Activated CD8-positive, alpha-beta memory T cell treated with anti-CD3 and anti-CD28 coated beads for 36 hours (primary cell): ENCODE measurements around the gene ATP12A. TPM values are rescaled to one million over a fixed set of nuclear protein-coding genes. Genes with fewer than 3 reads are reported as not detected.

Source experiments
- CTCF ChIA-PET: fragments of 350-600 bp; sonication (Branson Sonifier 250); formaldehyde crosslinking; loops from one replicate; lab custom pipeline; 2021; ENCODE audit warnings: antibody characterized with exemption; lab: Charles Lee
- POLR2A ChIA-PET: fragments of 350-600 bp; sonication (Branson Sonifier 250); formaldehyde crosslinking; loops from one replicate; lab custom pipeline; 2021; ENCODE audit warnings: antibody characterized with exemption; lab: Charles Lee
- total RNA-seq, 2 experiments: library from RNA; stranded (reverse); gene quantifications; one replicate each; pipeline ENCODE4 v1.2.3, GENCODE V29; 2021

ATP12A gene
- total RNA-seq, 2 experiments from 2014 or later: 4.5 to 4.6 TPM

GRCh38 chr13:24682353-24682752 is 2.1 kb downstream of the ATP12A start:
- ChIA-PET CTCF (interaction anchor here (0.7 to 1.3 kb wide), 6 partner anchors 11 to 315 kb away, joined by 3 to 11 read pairs (median 4); no protein-coding TSS in a partner anchor), POLR2A (no interaction called here)

DNA sequence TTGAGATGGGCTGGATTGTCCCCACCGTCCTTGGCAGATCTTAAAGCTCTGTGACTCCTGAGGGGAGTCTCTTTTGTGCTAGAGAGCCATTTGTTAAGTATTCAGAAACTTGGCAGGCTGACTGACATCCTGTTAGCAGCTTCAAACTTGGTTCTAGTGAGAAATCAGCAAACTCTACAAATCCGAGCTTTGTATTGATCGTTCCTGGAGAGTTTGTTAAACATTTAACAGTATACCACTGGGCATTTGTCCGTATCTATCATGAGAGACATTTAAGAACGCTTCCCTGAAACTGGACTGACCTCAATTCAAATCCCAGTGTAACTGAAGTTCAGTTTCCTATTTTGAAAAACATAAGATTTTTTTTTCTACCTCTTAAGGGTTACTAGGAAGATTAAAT is 3.1 kb downstream of the ATP12A start:
- ChIA-PET CTCF (interaction anchor here (0.9 to 1.3 kb wide), 4 partner anchors 10 to 102 kb away, joined by 4 to 11 read pairs (median 8); no protein-coding TSS in a partner anchor), POLR2A (no interaction called here)

GRCh38 chr13:24683838-24684599 is 3.8 kb downstream of the ATP12A start:
- ChIA-PET CTCF (interaction anchor here (0.9 to 1.7 kb wide), 3 partner anchors 41 to 103 kb away, joined by 3 to 6 read pairs (median 4); no protein-coding TSS in a partner anchor), POLR2A (no interaction called here)

DNA sequence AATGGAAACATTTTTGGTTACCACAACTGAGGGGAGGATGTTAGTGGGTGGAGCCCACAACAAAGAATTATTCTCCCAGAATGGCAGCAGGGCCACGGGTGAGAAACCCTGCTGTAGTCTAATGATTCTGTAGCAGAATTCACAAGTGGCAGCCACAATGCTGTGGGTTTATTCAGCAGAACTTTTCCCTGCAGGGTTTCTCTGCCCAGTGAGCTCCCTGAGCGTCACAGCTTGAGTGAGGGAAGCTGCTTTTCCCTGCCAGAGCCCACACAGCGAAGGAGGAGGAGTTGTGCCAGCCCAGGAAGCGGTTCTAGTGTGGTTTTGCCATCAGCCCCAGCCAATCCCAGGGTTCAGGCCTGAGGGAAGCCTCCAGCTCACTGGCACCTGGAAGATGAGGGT is 4.4 kb downstream of the ATP12A start:
- ChIA-PET POLR2A (no interaction called here), CTCF (interaction anchor here (0.6 to 1.7 kb wide), 4 partner anchors 12 to 94 kb away, joined by 3 to 6 read pairs (median 4); no protein-coding TSS in a partner anchor)

DNA sequence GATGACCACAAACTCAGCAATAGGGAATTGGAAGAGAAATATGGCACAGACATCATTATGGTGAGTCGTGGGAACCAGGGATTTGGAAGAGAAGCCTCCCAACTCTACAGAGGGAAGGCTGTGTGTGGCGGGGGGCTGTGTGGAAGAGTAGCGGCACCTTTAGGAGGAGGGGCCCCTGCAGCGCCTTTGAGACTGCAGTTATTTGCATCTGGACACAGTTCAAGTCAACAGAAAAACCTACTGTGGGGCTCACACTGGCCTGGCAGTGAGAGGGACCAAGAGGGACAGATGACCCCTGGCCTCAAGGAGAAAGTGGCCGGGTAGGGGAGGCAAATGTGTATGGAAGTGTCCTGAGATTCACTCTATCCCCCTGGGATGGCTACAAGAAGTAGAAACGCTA is 5.1 kb downstream of the ATP12A start:
- CTCF ChIA-PET: interaction anchor here (0.6 to 1.7 kb wide), 4 partner anchors 13 to 94 kb away, joined by 3 to 6 read pairs (median 4); no protein-coding TSS in a partner anchor
- POLR2A ChIA-PET: no interaction called here

DNA sequence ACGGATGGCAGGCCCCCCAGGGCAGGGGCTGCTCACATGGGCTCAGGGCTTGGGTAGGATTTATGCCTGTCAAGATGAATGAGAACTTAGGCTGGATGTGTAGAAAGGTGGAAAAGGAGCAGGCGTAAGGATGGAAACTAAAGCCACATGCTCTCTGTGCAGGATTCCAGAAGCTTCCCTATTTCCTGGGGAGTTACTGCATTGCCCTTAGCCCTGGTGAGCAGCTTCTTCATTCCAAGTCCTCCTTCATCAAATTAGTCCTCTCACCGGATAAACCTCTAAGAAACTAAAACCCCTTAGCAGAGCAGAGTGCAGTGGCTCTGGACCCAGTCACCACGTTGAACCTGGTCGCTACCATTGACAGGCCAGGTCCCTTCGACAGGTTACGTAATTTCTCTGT is 7.4 kb downstream of the ATP12A start:
- ChIA-PET POLR2A (no interaction called here), CTCF (interaction anchor here (0.6 kb wide), 1 partner anchor 40 kb away, joined by 4 read pairs; no protein-coding TSS in a partner anchor)

DNA sequence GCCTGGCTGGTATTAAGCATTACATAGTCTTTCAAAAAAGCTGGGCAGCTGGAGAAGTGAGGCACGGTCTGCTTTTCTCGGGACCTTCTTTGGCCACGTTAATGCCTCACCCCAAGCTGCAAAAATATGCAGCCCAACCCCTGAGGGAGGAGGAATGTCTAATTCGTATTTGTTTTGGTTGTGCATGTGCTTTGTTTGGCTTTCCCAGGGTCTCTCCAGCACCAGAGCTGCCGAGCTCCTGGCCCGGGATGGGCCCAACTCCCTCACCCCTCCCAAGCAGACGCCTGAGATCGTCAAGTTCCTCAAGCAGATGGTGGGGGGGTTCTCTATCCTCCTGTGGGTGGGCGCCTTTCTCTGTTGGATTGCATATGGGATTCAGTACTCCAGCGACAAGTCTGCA is 7.9 kb downstream of the ATP12A start:
- CTCF ChIA-PET: no interaction called here

DNA sequence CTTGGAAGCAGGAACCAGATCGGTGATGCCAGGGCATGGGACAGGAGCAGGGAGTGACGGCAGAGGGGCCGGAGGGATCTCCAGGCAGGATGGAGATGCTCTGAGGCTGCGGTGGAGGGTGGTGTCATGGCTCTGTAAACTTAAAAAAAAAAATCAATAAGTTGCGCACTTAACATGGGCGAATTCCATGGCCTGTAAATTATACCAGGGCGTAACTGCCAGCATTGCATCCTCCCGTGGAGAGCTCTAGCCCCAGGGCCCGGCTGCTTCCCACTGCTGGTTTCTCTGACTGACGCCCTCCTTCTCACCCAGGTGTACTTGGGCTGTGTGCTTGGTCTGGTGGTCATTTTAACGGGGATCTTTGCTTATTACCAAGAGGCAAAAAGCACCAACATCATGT is 8.7 kb downstream of the ATP12A start:
- CTCF ChIA-PET: interaction anchor here (0.8 kb wide), 1 partner anchor 200 kb away, joined by 3 read pairs; no protein-coding TSS in a partner anchor
- POLR2A ChIA-PET: no interaction called here

More for the DNA sequence above, 7.9 kb downstream of the ATP12A start:
- POLR2A ChIA-PET: no interaction called here

GRCh38 chr13:24691381-24691780 is 11.2 kb downstream of the ATP12A start:
- CTCF ChIA-PET: interaction anchor here (1.0 to 3.5 kb wide), 3 partner anchors 9 to 22 kb away, joined by 3 to 11 read pairs (median 3); no protein-coding TSS in a partner anchor
- POLR2A ChIA-PET: no interaction called here

DNA sequence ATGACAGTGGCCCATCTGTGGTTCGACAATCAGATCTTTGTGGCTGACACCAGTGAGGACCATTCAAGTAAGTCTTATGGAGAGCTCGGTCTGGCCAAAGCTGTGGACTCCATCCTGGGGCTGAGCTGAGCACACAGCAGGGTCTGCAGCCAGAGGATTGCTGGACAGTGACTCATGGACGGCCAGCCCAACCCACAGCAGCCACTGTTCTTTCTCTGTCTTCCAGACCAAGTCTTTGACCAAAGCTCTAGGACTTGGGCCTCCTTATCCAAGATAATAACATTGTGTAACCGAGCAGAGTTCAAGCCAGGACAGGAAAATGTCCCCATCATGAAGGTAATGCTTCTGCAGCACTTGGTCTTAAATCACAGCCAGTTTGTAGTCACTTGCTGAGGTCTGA is 12.4 kb downstream of the ATP12A start:
- ChIA-PET CTCF (interaction anchor here (0.8 to 3.5 kb wide), 6 partner anchors 9 to 95 kb away, joined by 3 to 14 read pairs (median 6); no protein-coding TSS in a partner anchor), POLR2A (no interaction called here)

- POLR2A ChIA-PET: interaction anchor here (1.0 kb wide), 1 partner anchor 10 kb away, joined by 4 read pairs; no protein-coding TSS in a partner anchor
Measured at GRCh38 chr13:24693862-24694471, 13.8 kb downstream of the ATP12A start.

GRCh38 chr13:24694907-24695306 is 14.7 kb downstream of the ATP12A start:
- POLR2A ChIA-PET: no interaction called here
- CTCF ChIA-PET: interaction anchor here (1.2 to 3.5 kb wide), 8 partner anchors 10 to 89 kb away, joined by 3 to 15 read pairs (median 8); no protein-coding TSS in a partner anchor

More at GRCh38 chr13:24693862-24694471, 13.8 kb downstream of the ATP12A start:
- CTCF ChIA-PET: interaction anchor here (0.6 to 3.5 kb wide), 15 partner anchors 8 to 356 kb away, joined by 3 to 15 read pairs (median 5); no protein-coding TSS in a partner anchor

- POLR2A ChIA-PET: no interaction called here
- CTCF ChIA-PET: interaction anchor here (1.1 kb wide), 1 partner anchor 29 kb away, joined by 5 read pairs; no protein-coding TSS in a partner anchor
Measured at GRCh38 chr13:24698686-24699085, 18.5 kb downstream of the ATP12A start.

- ChIA-PET CTCF (no interaction called here), POLR2A (no interaction called here)
Measured at GRCh38 chr13:24699541-24699940, 19.3 kb downstream of the ATP12A start.

DNA sequence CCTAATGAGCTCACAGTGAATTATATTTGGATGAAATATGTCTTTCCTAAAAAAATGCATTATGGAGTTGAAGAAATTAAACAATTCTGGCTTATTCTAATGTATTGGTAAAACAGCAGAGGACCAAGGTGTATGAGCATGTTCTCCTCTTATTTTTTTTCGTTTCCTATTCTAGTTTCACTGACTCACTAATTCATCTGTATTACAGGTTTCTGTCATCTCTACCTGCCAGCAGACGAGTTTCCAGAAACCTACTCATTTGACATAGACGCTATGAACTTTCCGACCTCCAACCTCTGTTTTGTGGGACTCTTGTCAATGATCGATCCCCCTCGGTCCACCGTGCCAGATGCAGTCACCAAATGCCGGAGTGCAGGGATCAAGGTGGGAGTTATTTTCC is 20.3 kb downstream of the ATP12A start:
- CTCF ChIA-PET: no interaction called here
- POLR2A ChIA-PET: no interaction called here

- ChIA-PET CTCF (no interaction called here), POLR2A (no interaction called here)
Measured at GRCh38 chr13:24706886-24707585, 26.8 kb downstream of the ATP12A start.

- CTCF ChIA-PET: interaction anchor here (1.0 to 1.5 kb wide), 2 partner anchors 16 to 91 kb away, joined by 3 to 4 read pairs; no protein-coding TSS in a partner anchor
- POLR2A ChIA-PET: interaction anchor here (0.7 kb wide), 1 partner anchor 256 kb away, joined by 3 read pairs; no protein-coding TSS in a partner anchor
Measured at GRCh38 chr13:24709186-24709913, 29.1 kb downstream of the ATP12A start.

DNA sequence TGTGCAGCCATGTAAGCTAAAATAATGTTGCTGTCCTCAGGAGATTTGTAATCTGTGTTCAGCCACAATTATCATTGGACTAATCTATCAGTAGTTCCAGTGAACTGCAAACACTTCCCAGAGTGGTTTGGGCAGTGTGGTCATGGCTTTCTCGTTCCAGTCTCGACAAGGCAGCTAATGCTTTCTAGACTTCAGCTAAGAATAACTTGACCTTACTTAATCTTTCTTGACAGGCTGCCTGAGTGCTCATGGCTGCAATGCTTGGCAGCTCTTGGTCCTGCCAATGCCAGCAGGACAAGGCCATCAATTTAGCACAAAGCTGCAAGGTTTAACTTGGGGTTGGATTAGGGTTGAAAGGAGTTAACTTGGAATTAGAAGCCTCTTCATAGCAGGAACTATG is 32.8 kb downstream of the ATP12A start:
- ChIA-PET CTCF (interaction anchor here (1.0 to 3.5 kb wide), 4 partner anchors 15 to 60 kb away, joined by 3 to 14 read pairs (median 6); no protein-coding TSS in a partner anchor), POLR2A (no interaction called here)
